Smooth muscle cell of trachea (primary cell): Measurements from ENCODE around the gene PCBD2. TPM values are rescaled to one million over a fixed set of nuclear protein-coding genes. Genes with fewer than 3 reads are reported as not detected.

Experiments used
- total RNA-seq: library from RNA; depleted of rRNA; stranded (reverse); fragments of >200 nt; gene quantifications from 2 replicates; pipeline ENCODE4 v1.2.1, GENCODE V29; 2014

Gene PCBD2
- total RNA-seq, result 2.6 and 4.7 TPM in 2 replicates

DNA sequence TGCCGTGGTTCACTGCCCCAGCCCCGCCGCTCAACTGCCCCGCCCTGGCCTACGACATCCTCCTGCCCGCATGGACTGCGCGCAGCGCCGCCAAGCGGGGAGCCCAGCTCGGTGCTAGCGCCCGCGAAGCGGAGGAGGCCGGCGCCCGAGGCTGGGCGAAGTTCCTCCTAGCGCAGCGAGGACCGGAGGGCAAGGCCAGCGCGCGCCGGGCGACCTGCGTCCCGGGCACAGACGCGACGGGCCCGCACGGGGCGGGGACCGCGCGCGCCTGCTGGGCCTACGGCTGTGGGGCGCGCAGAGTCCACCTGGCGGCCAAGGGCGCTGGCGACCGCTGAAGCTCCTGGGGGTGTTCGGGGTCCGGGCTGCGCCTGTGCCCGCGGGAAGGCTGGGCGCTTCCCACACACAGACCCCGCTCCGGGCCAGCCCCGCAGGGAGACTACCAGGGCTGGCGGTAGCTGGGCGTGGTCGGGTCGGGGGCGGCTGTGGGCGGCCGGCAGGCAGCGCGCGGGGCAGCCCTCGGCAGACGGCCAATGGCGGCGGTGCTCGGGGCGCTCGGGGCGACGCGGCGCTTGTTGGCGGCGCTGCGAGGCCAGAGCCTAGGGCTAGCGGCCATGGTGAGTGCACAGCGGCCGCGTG is at the start of gene PCBD2:
Gene PCBD2, plus strand, starts transcription at position 522 of the 636 bp plus-strand sequence. Its CDS starts 9 bp downstream, at position 531.

DNA sequence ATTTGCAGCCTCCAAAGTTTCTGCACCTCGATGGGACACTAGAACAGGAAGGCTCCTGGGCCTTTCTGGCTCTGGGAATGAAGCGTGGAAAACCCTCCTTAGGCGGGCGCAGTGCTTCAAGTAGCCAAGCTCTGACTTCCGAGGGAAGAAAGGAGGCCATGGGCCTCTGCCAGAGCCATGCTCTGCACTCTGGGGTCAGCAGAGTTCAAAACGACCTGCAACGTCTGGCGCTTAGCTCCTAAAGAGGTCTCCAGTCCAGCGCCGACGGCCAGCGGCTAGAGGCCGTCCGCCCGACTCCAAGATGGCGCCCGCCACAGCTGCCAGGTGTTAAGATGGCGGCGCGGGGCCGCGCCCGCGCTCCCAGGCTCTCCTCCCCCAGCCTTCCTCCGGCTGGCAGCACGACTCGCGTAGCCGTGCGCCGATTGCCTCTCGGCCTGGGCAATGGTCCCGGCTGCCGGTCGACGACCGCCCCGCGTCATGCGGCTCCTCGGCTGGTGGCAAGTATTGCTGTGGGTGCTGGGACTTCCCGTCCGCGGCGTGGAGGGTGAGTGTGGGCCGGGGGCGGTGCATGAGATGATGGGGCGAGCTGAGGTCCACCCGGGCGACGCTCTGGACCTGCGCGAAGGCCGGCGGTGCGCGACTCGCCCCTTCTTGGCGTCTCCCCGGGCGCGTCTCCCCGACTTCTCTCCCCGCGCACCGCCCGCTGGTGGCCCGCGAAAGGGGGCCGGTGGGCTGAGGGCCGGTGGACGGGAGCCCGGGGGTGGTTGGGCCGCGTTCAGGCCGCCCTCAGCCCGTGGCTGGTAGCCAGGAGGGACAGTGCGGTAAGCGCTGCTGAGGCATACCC is 30.7 kb upstream of the PCBD2 start, which contains the start of gene TXNDC15:
Gene TXNDC15, plus strand, starts transcription at position 385 of the 844 bp plus-strand sequence. Its CDS starts 57 bp downstream, at position 442.

DNA sequence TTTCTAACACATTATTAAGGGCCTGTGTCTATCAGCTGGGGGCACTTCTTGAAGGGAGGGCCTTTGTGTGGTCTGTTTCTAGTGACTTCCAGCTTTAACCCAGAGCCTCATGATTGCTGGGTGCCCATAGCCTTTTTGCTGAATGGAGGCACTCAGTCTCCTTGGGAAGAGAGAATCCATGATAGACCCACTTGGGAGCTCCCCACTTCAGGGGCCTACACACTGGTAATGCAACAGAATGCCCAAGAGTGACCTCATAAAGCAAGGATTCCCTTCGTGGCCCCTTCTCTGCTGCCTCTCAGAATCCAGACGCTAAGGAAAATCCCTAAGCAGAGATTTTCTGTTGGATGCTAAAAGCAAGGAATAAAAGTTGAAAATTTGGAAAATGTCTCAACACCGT is 62.7 kb downstream of the PCBD2 start, which contains the start of gene CATSPER3:
Gene CATSPER3, plus strand, starts transcription at position 301 of the 400 bp plus-strand sequence. Its CDS starts 85 bp downstream, at position 386.

Other genes with a start within 250 kb of the PCBD2 start
- 44.5 and 46.4 TPM in 2 replicates for gene CAMLG, start 166.6 kb upstream of the PCBD2 start, total RNA-seq
- 15.5 and 31.6 TPM in 2 replicates for gene DDX46, start 146.4 kb upstream of the PCBD2 start, total RNA-seq
- gene C5orf24, start 59.2 kb upstream of the PCBD2 start, total RNA-seq, result 31.4 and 32.3 TPM in 2 replicates
- gene TXNDC15, start 30.8 kb upstream of the PCBD2 start, total RNA-seq, result 130 and 169 TPM in 2 replicates
- gene CATSPER3, start 62.8 kb downstream of the PCBD2 start, total RNA-seq, result 0.17 TPM in 1 of 2 replicates, not detected in the other
- 3.6 and 12.6 TPM in 2 replicates for gene PITX1, start 129.1 kb downstream of the PCBD2 start, total RNA-seq